ENCODE results near the gene PRSS33. TPM values are rescaled to one million over a fixed set of nuclear protein-coding genes. Genes with fewer than 3 reads are reported as not detected.

The PRSS33 gene
- total and polyA plus RNA-seq, 9 of the 15 experiments (the other 6 are each of a cell fraction or from before 2014, with no cell fraction given) = not detected

GRCh38 chr16:2752035-2752849, 35.1 kb downstream of the PRSS33 start, which contains the start of gene SRRM2 (continued):
- TF ChIP-seq DLX4 (CRISPR knock-in tag; IDR thresholded peaks at IDR 0.05) (no peak), CBFA2T3 (IDR thresholded peaks at IDR 0.05) (no peak), ZBTB9 (CRISPR knock-in tag; IDR thresholded peaks at IDR 0.05) (peak; percentile 82), ZKSCAN1 (IDR thresholded peaks at IDR 0.05; ENCODE audit: low read depth, low read length) (no peak), FOXK1 (CRISPR knock-in tag; IDR thresholded peaks at IDR 0.05; ENCODE audit: borderline replicate concordance) (no peak; the same call in 1 of the 2 replicates), MEF2A (IDR thresholded peaks at IDR 0.05; ENCODE audit: control insufficient read depth, low read depth, low read length) (no peak), ZNF217 (CRISPR knock-in tag; IDR thresholded peaks at IDR 0.05) (no peak), SRSF7 (optimal IDR thresholded peaks at IDR 0.05; ENCODE audit: low read depth, low read length) (no peak), ZNF175 (CRISPR knock-in tag; IDR thresholded peaks at IDR 0.05; ENCODE audit: low read depth) (peak; percentile 84), GTF2B (IDR thresholded peaks at IDR 0.05; ENCODE audit: extremely low read depth, insufficient read length) (no peak), ZNF444 (CRISPR knock-in tag; IDR thresholded peaks at IDR 0.05) (no peak), TAF15 (IDR thresholded peaks at IDR 0.05; ENCODE audit: low read depth, low read length) (no peak), CBFA2T2 (conservative IDR thresholded peaks at IDR 0.05) (no peak), TRIM28 (IDR thresholded peaks at IDR 0.05) (peak; percentile 39; the same call in 1 of the 2 replicates), NFYB (IDR thresholded peaks at IDR 0.05; ENCODE audit: extremely low read depth, insufficient read length) (no peak), SMAD1 (IDR thresholded peaks at IDR 0.05; ENCODE audit: low read depth, low read length, partially characterized antibody) (peak; percentile 91), NCOR1 (IDR thresholded peaks at IDR 0.05) (no peak), HNRNPLL (IDR thresholded peaks at IDR 0.05; ENCODE audit: low read depth, low read length, poor library complexity, severe bottlenecking) (peak; percentile 82), ZNF57 (CRISPR knock-in tag; IDR thresholded peaks at IDR 0.05) (no peak), ZNF584 (CRISPR knock-in tag; IDR thresholded peaks at IDR 0.05; ENCODE audit: low read depth) (peak; percentile 19; the same call in 1 of the 2 replicates), GABPB1 (CRISPR knock-in tag; IDR thresholded peaks at IDR 0.05) (peak; percentile 83), L3MBTL2 (IDR thresholded peaks at IDR 0.05) (peak; percentile 100), NFE2L1 (tag; IDR thresholded peaks at IDR 0.05; ENCODE audit: borderline replicate concordance, low read depth) (no peak)
- TF ChIP-seq, protein P1, sequence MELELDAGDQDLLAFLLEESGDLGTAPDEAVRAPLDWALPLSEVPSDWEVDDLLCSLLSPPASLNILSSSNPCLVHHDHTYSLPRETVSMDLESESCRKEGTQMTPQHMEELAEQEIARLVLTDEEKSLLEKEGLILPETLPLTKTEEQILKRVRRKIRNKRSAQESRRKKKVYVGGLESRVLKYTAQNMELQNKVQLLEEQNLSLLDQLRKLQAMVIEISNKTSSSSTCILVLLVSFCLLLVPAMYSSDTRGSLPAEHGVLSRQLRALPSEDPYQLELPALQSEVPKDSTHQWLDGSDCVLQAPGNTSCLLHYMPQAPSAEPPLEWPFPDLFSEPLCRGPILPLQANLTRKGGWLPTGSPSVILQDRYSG (tag; conservative IDR thresholded peaks at IDR 0.05; ENCODE audit: low read depth) = peak; percentile 89

Measured in K562 (cell line).